HEK293T (cell line): ENCODE measurements around the gene PTP4A2.

Experiments used
- ARNT ChIP-seq: fragments of 450-650 bp; IDR thresholded peaks from 2 replicates; pipeline ENCODE4 v1.6.1; 2017; ENCODE audit warnings: mild to moderate bottlenecking
- BHLHE40 ChIP-seq: fragments of 450-650 bp; IDR thresholded peaks from 2 replicates; pipeline ENCODE4 v1.6.1; 2016; ENCODE audit warnings: mild to moderate bottlenecking, moderate library complexity, borderline replicate concordance
- FOXM1 ChIP-seq: fragments of 450-650 bp; IDR thresholded peaks from 2 replicates; pipeline ENCODE4 v1.6.1; 2017; ENCODE audit warnings: mild to moderate bottlenecking, borderline replicate concordance
- HDGF ChIP-seq: fragments of 450-650 bp; IDR thresholded peaks from 2 replicates; pipeline ENCODE4 v1.6.1; 2017; ENCODE audit warnings: antibody characterized with exemption, borderline replicate concordance
- NFRKB ChIP-seq: fragments of 450-650 bp; IDR thresholded peaks from 2 replicates; pipeline ENCODE4 v1.6.1; 2016; ENCODE audit warnings: mild to moderate bottlenecking, moderate library complexity
- SP1 ChIP-seq: fragments of 450-650 bp; IDR thresholded peaks from 2 replicates; pipeline ENCODE4 v1.6.1; 2017
- SUZ12 ChIP-seq: fragments of 450-650 bp; IDR thresholded peaks from 2 replicates; pipeline ENCODE4 v1.6.1; 2016; ENCODE audit warnings: mild to moderate bottlenecking
- TF ChIP-seq, protein P1 (sequence below): fragments of 450-650 bp; IDR thresholded peaks from 2 replicates; pipeline ENCODE4 v1.6.1; 2016

DNA sequence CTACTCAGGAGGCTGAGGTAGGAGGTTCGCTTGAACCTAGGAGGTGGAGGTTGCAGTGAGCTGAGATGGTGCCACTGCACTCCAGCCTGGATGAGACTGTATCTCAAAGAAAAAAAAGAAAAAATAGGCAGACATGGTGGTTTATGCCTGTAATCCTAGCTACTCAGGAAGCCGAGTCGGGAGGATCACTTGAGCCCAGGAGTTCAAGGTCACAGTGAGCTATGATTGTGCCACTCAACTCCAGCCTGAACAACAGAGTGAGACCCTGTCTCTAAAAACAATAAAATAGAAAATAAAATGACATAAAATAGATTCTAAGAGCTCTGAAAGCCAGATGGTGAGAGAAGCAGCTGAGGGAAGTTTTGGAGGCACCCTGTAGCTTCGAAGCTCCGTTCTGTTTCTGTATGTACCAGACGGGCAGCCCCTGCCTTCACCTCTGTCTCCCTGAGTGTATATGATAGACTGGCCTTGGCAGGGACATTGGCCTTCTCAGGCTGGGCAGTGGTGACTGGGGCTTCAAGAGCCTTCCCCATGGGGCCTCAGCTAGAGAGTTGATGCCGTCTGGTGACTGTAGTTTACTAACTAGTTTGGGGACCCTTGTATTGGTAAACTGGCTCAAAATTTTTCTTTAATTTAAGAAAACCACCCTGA lies 68.0 kb downstream of the PTP4A2 start:
- TF ChIP-seq SUZ12 (no peak), FOXM1 (no peak), SP1 (no peak), ARNT (no peak), NFRKB (no peak), HDGF (no peak), BHLHE40 (no peak)
- TF ChIP-seq, protein P1, sequence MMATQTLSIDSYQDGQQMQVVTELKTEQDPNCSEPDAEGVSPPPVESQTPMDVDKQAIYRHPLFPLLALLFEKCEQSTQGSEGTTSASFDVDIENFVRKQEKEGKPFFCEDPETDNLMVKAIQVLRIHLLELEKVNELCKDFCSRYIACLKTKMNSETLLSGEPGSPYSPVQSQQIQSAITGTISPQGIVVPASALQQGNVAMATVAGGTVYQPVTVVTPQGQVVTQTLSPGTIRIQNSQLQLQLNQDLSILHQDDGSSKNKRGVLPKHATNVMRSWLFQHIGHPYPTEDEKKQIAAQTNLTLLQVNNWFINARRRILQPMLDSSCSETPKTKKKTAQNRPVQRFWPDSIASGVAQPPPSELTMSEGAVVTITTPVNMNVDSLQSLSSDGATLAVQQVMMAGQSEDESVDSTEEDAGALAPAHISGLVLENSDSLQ = no peak
